ENCODE data around the gene MCC.

MCC gene

DNA sequence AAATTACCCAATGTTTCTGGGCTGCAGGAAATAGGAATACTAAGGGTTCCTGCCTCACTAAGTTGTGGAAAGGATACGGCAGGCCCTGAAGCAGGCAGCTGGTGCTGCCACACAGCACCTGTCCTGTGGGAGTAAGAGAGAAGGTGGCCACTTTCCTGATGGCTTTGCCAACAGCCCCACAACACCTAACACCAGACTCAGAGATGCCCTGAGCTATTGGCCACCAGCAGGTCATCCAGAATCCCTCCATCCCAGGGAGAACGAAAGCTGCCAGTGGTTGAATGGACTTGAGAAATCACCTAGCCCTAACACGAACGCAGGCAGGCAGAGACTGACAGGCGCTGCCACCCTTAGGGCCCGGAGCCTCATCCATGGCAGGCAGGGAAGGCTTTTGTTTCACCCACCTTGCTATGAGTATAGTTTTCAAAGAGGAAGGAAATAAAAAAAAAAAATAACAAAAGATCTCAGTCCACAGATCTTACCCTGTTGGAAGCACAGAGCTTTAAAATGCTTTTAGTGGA, 429.5 kb downstream of the MCC start:
- TF ChIP-seq, protein P1, sequence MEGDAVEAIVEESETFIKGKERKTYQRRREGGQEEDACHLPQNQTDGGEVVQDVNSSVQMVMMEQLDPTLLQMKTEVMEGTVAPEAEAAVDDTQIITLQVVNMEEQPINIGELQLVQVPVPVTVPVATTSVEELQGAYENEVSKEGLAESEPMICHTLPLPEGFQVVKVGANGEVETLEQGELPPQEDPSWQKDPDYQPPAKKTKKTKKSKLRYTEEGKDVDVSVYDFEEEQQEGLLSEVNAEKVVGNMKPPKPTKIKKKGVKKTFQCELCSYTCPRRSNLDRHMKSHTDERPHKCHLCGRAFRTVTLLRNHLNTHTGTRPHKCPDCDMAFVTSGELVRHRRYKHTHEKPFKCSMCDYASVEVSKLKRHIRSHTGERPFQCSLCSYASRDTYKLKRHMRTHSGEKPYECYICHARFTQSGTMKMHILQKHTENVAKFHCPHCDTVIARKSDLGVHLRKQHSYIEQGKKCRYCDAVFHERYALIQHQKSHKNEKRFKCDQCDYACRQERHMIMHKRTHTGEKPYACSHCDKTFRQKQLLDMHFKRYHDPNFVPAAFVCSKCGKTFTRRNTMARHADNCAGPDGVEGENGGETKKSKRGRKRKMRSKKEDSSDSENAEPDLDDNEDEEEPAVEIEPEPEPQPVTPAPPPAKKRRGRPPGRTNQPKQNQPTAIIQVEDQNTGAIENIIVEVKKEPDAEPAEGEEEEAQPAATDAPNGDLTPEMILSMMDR (IDR thresholded peaks at IDR 0.05; ENCODE audit: borderline replicate concordance, control extremely low read depth, extremely low read depth, insufficient read depth, missing control alignments): no peak
- no peak for DNase-seq (ENCODE audit: low spot score)
- in situ Hi-C loops (cut with MboI; ENCODE audit: low sequenced_read_pairs, unreplicated experiment): no loop called here

DNA sequence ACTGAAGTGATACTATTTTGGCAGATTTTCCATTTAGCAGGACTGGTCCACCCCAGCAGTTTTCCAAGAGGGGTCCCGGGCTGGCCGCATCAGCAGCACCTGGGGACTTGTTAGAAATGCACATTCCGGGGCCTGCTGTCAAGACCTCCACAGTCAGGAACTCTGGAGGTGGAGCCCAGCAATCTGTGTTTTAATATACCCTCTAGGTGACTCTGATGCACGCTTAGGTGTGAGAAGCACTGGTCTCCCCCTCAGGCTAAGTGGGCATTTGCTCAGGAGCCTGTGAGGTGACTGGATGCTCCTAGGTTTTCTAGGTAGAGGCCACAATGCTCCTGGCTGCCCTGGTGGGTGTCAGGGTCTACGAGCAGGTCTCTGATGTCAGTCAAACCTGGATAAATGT, 430.0 kb downstream of the MCC start:
- in situ Hi-C loops (cut with MboI; ENCODE audit: low sequenced_read_pairs, unreplicated experiment): no loop called here
- TF ChIP-seq, protein P1 (IDR thresholded peaks at IDR 0.05; ENCODE audit: borderline replicate concordance, control extremely low read depth, extremely low read depth, insufficient read depth, missing control alignments): no peak

DNA sequence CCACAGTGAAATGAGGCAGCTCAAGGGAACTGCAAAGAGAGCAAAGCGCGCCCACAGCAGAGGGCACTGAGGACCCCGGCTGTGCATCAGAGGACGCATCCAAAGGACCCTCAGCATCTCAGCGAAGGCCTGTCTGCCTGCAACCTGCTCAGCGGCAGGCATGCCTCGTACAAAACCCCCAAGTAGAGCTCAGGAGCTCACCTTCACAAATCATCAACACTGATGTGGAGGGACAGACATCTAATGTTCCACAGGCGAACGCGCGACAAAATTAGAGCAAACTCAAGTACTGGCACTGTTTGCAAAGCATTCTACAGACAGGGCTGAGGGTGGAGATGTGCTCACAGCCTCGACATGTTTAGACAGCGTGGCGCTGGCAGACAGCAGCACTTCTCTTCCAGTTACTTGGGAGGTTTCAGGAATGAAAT, 430.7 kb downstream of the MCC start:
- no peak for DNase-seq (ENCODE audit: low spot score)
- TF ChIP-seq, protein P1 (IDR thresholded peaks at IDR 0.05; ENCODE audit: borderline replicate concordance, control extremely low read depth, extremely low read depth, insufficient read depth, missing control alignments): no peak
- in situ Hi-C loops (cut with MboI; ENCODE audit: low sequenced_read_pairs, unreplicated experiment): no loop called here

More for the DNA sequence above, 430.0 kb downstream of the MCC start:
- no peak for DNase-seq (ENCODE audit: low spot score)

DNA sequence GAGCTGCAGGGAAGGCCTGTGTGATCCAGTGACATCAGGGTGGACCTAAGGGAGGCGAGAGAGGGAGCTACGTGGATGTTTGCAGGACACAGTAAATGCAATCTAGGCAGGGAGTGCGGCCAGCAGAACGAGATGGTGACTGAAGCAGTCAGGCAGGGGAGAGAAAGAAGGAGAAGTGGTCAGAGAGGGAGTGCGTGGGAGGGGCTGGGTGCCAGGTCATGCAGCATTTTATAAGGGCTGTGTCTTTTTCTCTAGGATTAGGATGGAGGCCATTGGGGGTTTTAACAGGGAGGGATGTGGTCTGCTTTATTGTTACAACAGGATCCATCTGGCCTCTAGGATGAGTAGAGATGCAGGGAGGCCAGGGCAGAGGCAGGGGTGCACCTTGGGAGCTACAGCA, 431.3 kb downstream of the MCC start:
- in situ Hi-C loops (cut with MboI; ENCODE audit: low sequenced_read_pairs, unreplicated experiment): no loop called here
- no peak for DNase-seq (ENCODE audit: low spot score)

DNA sequence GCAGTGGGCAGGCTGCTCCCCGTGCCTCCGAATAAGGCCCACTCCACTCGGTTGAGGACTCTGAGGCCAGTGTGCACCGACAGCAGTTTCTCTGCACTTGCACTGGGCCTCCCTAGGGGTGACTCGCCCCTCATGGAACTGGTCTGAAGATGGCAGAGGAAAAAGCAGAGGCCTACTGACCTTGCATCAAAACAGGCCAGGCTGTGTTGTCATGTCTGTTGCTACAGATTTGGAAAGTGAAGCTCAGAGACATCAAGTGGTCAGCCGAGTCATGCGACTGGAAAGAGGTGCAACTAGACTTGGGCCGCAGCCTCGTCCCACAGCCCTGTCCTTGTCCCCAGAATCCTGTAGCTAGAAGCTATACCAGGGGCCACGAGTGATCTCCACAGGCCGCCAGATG, 433.4 kb downstream of the MCC start:
- in situ Hi-C loops (cut with MboI; ENCODE audit: low sequenced_read_pairs, unreplicated experiment): no loop called here
- no peak for DNase-seq (ENCODE audit: low spot score)
- TF ChIP-seq, protein P1 (IDR thresholded peaks at IDR 0.05; ENCODE audit: borderline replicate concordance, control extremely low read depth, extremely low read depth, insufficient read depth, missing control alignments): no peak

More for the DNA sequence above, 431.3 kb downstream of the MCC start:
- TF ChIP-seq, protein P1 (IDR thresholded peaks at IDR 0.05; ENCODE audit: borderline replicate concordance, control extremely low read depth, extremely low read depth, insufficient read depth, missing control alignments): no peak

DNA sequence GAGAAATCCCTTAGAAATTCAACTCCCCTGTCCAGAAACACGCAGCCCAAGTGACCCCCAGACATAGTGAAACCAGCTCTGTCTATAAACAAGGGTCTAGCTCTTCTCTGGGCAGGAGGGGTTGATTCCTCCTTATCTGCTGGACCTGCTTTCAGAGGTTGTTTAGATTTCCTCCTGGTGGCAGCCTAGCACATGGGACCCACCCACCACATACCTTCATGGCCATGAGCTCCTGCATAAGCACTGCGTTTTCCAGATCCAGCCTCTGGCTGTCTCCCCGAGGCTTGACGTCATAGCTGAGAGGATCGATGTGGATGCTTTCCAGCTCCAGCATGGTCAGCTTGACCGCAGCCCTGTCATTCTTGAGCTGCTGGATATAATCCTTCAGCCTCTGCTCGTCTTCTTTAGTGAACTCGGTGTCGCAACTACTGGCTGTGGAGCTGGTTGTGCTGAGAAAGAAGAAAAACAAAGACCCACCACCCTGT, 434.7 kb downstream of the MCC start:
- DNase-seq (ENCODE audit: low spot score): no peak
- TF ChIP-seq, protein P1 (IDR thresholded peaks at IDR 0.05; ENCODE audit: borderline replicate concordance, control extremely low read depth, extremely low read depth, insufficient read depth, missing control alignments): no peak
- in situ Hi-C loops (cut with MboI; ENCODE audit: low sequenced_read_pairs, unreplicated experiment): no loop called here

Measured in GM13976 (cell line).